ENCODE results near the gene CCDC187.
"Not testable (repeated sequence)": the region's sequence is repeated elsewhere in the genome, so short reads cannot be mapped to it uniquely, and the experiment has no call there.

CCDC187 gene

GRCh38 chr9:136283291-136284235 is 20.3 kb downstream of the CCDC187 start:
- DNase-seq = peak; percentile 51

- DNase-seq = no peak
Measured at GRCh38 chr9:136282272-136282861, 21.5 kb downstream of the CCDC187 start.

- DNase-seq = no peak
Measured at GRCh38 chr9:136281421-136282271, 22.2 kb downstream of the CCDC187 start.

- no peak for DNase-seq
Measured at GRCh38 chr9:136280535-136281315, 23.2 kb downstream of the CCDC187 start.

GRCh38 chr9:136279471-136279870 is 24.4 kb downstream of the CCDC187 start:
- no peak for DNase-seq

- no peak for DNase-seq
Measured at GRCh38 chr9:136278894-136279293, 25.0 kb downstream of the CCDC187 start.

GRCh38 chr9:136278221-136278620 is 25.7 kb downstream of the CCDC187 start:
- no peak for DNase-seq

- no peak for DNase-seq
Measured at GRCh38 chr9:136277746-136278145, 26.1 kb downstream of the CCDC187 start.

- DNase-seq = no peak
Measured at GRCh38 chr9:136276716-136277115, 27.2 kb downstream of the CCDC187 start.

GRCh38 chr9:136275655-136276429 is 28.1 kb downstream of the CCDC187 start:
- DNase-seq = no peak

- DNase-seq = no peak
Measured at GRCh38 chr9:136274786-136275654, 28.9 kb downstream of the CCDC187 start.

GRCh38 chr9:136273921-136274785 is 29.7 kb downstream of the CCDC187 start:
- no peak for DNase-seq

- DNase-seq = peak; percentile 17
Measured at GRCh38 chr9:136273244-136273865, 30.5 kb downstream of the CCDC187 start.

- peak; percentile 90 for DNase-seq
Measured at GRCh38 chr9:136270173-136270705, 33.7 kb downstream of the CCDC187 start.

- DNase-seq = no peak
Measured at GRCh38 chr9:136268735-136269134, 35.2 kb downstream of the CCDC187 start.

GRCh38 chr9:136268318-136268717 is 35.6 kb downstream of the CCDC187 start:
- DNase-seq = peak; percentile 6

GRCh38 chr9:136267261-136268111 is 36.4 kb downstream of the CCDC187 start:
- peak; percentile 68 for DNase-seq

- DNase-seq = not testable (repeated sequence)
Measured at GRCh38 chr9:136266641-136267040, 37.3 kb downstream of the CCDC187 start.
